Cardiac fibroblast (primary cell): ENCODE measurements around the gene GRID2.

Experiments used
- DNase-seq, 2 donors: peaks; one replicate each; pipeline versions ENCODE4 v3.0.0 to v3.0.0-alpha.2; 2010; ENCODE audit warnings: low read depth in 2 of 2
- H3K4me3 ChIP-seq, 2 donors: replicated peaks in 1 of 2; 1 replicate in 1 of 2; 2 replicates in 1 of 2; pipeline ENCODE4 v1.5.1; 2011; ENCODE audit warnings: low read depth in 2 of 2, low read length in 2 of 2, mild to moderate bottlenecking in 2 of 2, moderate library complexity in 1 of 2
- TF ChIP-seq, protein P1 (sequence below): IDR thresholded peaks from one replicate; pipeline ENCODE4 v1.5.1; 2011; ENCODE audit warnings: low read depth, mild to moderate bottlenecking, low read length, inconsistent platforms

Gene GRID2

DNA sequence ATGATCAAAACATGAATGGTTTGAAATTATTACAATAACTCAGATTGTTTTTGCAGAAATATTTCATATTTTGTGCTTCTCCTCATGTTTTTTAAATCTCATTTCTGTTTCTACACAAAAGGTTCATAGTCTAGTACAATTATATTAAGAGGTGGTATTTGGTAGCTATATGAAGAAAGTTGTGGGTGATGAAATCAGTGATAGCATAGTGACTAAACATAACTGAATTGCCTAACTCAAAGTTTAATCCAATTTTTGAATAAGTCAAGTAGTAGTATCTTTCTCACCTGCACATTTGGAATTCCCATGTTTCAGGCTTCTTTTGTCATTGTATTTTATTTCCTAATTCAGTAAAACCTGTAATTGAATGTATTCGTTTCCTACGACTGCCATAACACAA, 648.7 kb downstream of the GRID2 start:
- DNase-seq = no peak
- TF ChIP-seq, protein P1, sequence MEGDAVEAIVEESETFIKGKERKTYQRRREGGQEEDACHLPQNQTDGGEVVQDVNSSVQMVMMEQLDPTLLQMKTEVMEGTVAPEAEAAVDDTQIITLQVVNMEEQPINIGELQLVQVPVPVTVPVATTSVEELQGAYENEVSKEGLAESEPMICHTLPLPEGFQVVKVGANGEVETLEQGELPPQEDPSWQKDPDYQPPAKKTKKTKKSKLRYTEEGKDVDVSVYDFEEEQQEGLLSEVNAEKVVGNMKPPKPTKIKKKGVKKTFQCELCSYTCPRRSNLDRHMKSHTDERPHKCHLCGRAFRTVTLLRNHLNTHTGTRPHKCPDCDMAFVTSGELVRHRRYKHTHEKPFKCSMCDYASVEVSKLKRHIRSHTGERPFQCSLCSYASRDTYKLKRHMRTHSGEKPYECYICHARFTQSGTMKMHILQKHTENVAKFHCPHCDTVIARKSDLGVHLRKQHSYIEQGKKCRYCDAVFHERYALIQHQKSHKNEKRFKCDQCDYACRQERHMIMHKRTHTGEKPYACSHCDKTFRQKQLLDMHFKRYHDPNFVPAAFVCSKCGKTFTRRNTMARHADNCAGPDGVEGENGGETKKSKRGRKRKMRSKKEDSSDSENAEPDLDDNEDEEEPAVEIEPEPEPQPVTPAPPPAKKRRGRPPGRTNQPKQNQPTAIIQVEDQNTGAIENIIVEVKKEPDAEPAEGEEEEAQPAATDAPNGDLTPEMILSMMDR = no peak

DNA sequence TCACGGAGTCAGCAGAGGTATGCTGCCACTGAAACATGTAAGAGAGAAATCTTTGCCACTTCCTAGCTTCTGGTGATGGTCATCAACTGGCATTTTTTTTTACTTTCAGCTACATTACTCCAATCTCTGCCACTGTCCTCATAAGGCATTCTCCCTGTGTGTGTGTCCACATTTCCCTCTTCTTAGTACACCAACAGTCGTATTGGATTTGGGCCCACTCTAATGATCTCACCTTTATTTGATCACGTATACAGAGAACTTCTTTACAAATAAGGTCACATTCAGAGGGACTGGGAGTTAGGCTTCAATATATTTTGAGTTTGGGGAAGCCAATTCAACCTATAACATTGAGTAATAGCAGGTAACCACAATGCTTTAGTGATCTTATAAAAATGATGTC, 649.1 kb downstream of the GRID2 start:
- TF ChIP-seq, protein P1 = no peak
- no peak for DNase-seq
- H3K4me3 ChIP-seq = no peak overlapping the region

More for the DNA sequence above, 648.7 kb downstream of the GRID2 start:
- no peak overlapping the region for H3K4me3 ChIP-seq

DNA sequence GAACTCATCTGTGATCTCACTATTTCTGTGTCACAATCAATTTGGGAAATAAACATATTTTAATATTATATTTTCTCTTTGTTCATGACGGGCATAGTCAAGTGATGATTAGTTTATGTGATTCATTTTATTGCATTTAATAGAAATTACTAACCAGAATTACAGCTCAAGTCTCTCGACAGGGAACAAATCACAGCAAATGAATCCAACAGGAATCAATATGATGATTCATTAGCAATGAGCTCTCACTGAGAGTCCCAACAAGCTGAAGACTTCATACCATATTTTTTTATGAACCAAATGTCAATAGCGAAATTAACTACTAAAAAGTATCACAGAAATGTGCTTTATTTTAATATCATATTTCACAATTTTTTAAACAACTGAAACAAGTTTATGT, 649.7 kb downstream of the GRID2 start:
- no peak overlapping the region for H3K4me3 ChIP-seq
- no peak for DNase-seq
- TF ChIP-seq, protein P1 = no peak

DNA sequence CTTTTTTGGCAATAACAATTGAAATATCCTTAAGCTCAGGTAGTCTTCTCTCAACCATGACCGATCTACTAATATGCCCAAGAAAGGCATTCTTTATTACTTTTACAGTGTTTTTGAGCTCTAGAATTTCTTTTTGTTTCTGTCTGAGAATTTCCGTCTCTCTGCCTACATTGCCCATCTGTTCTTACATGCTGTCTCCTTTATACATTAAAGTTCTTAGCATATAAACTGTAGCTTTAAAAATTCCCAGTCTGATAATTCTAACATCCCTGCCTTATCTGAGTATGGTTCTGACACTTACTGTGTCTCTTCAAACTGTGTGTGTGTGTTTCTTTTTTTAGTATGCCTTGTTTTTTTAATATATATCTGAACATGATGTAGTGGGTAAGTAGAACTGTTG, 658.1 kb downstream of the GRID2 start:
- no peak overlapping the region for H3K4me3 ChIP-seq
- TF ChIP-seq, protein P1 = no peak
- no peak for DNase-seq

DNA sequence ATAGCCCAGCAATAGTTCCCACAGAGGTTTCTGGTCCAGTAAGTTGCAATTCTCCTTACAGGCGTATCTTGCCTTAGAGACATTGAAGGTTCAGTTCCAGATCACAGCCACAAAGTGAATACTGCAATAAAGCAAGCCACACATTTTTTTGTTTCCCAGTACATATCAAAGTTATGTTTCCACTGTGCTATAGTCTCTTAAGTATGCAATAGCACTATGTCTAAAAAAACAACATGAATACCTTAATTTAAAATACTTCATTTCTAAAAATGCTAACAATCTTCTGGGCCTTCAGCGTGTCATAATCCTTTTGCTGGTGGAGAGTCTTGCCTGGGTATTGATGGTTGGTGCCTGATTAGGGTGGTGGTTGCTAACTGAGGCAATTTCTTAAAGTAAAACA, 659.1 kb downstream of the GRID2 start:
- DNase-seq = no peak
- no peak overlapping the region for H3K4me3 ChIP-seq
- TF ChIP-seq, protein P1 = no peak

DNA sequence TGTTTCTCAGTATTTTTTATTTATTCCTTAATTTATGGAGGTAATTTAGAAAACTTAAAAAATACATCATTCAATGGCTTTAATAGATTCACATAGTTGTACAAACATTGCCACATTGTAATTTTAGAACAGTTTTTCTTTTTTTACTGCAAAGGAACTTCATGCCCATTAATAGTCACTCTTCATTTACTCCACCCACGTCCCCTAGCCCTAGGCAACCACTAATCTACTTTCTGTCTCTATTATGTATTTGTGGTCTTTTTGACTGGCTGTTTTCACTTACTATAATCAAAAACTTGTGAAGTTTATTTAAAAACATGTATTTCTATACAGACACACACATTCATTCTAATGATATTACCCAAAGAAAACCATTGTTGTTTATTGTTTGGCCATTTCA, 664.8 kb downstream of the GRID2 start:
- DNase-seq = no peak
- no peak overlapping the region for H3K4me3 ChIP-seq
- TF ChIP-seq, protein P1 = no peak

DNA sequence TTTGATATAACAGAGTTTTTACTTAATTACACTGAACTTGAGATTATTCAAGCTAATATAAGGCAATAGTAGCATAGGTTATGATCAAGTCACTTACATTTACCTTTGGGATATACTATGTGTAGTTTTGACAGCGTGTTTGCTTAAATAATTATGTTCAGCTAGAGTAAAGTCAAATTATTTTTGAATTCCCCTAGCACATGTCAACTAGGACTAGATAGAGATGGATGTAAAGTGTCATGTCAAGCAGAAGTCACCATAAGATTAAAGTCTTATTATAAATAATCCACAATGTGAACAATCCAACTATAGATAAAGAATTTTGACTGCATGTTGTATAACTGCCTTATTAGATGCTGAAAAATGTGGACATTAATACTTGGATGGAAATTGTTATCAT, 665.2 kb downstream of the GRID2 start:
- TF ChIP-seq, protein P1 = no peak
- H3K4me3 ChIP-seq = no peak overlapping the region
- no peak for DNase-seq
